Skeletal muscle cell (primary cell): ENCODE data around the gene SPTBN1.
"Not testable (repeated sequence)": the region's sequence is repeated elsewhere in the genome, so short reads cannot be mapped to it uniquely, and the experiment has no call there.

Experiments
- DNase-seq: peaks from one replicate; pipeline ENCODE4 v3.0.0-alpha.2; 2010; ENCODE audit warnings: low read depth
- H3K4me3 ChIP-seq: 2 replicates; pipeline ENCODE4 v1.5.1; 2011; ENCODE audit warnings: low read depth, mild to moderate bottlenecking, control low read depth, low read length, moderate library complexity

The SPTBN1 gene

DNA sequence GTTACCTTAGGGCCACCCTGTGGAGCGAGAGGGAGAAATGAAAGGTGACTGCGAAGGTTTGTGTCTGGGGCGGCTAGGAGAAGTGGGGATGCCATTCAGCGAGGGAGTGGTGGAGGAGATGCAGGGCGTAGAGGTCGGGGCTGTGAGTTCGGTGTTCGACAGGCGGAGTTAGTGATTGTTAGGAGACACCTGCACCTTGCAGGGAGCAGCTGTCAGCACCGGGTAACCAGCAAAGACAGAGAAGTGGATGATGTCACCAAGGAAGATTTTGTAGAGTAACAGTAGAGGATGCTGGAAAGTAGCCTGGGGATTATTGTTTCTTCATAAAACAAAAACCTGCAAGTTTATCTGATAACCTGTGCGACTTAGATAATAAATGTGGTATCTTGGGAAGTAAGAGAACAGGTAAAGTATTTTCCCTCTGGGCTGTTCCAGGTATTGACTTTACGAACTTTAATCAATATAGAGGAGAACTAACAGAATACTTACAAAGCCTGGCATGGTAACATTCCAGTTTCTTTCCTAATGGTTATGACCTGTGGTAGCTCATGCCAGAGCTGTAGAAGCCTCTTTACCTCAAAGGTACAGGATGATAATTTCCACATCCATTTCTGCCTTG is 63.8 kb downstream of the SPTBN1 start:
- H3K4me3 ChIP-seq = no peak overlapping the region
- DNase-seq = no peak

DNA sequence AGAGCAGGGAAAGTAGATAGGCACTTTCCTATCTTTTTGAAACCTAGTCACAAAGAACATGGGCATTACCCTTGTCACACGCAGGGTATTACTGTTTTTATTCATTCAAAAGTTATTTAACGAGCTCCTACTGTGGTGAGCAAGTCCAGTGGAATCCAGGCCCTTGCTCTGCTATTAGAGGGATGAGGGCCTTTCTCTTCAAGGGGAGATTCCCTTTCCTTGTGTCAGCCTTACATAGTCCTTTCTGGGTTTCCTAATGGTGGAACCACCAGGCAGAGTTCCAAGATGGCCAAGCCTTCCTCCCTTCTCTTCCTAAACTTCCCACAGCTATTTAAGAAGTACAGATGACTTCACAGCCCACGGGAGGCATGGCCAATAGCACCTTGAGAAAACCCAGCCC is 64.6 kb downstream of the SPTBN1 start:
- no peak overlapping the region for H3K4me3 ChIP-seq
- DNase-seq = peak; percentile 80

DNA sequence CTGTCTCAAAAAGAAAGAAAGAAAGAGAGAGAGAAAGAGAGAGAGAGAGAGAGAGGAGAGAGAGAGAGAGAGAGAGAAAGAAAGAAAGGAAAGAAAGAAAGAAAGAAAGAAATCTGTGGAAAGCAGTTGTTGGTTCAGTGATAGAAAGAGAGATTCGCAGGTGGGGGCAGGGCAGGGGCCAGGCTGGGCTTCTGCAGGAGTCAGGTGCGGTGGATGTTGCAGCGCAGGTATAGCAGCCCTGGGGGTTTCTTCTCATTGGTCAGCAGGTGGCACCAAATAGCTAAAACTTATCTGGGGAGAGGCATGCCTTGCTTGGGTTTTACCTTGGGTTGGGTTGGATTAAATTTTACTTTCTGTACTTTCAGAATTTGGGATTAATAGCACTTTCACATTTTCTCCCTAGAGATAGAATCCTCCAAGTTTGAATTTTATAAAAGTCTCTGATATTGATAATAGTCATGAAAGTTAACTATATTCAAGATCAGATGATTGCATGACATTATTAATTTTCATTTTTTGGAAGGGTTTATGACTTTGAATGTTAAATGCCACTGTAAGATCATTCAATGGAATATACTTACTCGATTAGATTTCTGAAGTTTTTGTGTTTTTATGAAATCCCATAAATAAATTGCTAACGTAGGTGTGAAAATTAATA is 66.6 kb downstream of the SPTBN1 start:
- no peak for DNase-seq
- no peak overlapping the region for H3K4me3 ChIP-seq

DNA sequence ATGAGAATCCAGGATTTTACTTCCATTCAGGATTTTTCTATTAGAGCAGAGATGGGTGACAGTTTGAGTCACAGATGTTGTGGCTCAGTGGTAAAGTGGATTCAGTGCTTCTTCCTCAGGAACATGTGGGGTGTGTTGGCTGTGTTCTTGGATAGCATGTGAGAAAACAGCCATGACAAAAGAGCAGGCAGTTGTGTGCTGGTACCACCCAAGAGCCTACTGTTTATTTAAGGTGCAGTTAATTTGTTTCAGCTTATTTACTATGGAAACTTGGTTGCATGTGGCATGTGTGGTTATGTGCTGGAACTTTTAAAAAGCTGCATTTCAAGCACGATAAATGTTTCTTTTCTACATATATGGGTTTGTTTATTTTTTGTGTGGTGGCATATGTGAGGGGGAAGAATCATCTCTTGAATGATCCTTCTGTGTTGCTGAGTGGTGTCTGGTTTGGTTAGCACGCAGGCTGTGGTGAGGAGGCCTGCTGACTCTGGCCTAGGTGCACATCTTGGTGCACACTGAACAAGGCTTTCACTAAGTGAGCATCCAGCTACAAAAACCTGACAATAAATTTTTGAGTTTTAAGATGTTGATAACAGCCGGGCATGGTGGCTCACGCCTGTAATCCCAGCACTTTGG is 67.3 kb downstream of the SPTBN1 start:
- no peak for DNase-seq
- no peak overlapping the region for H3K4me3 ChIP-seq

DNA sequence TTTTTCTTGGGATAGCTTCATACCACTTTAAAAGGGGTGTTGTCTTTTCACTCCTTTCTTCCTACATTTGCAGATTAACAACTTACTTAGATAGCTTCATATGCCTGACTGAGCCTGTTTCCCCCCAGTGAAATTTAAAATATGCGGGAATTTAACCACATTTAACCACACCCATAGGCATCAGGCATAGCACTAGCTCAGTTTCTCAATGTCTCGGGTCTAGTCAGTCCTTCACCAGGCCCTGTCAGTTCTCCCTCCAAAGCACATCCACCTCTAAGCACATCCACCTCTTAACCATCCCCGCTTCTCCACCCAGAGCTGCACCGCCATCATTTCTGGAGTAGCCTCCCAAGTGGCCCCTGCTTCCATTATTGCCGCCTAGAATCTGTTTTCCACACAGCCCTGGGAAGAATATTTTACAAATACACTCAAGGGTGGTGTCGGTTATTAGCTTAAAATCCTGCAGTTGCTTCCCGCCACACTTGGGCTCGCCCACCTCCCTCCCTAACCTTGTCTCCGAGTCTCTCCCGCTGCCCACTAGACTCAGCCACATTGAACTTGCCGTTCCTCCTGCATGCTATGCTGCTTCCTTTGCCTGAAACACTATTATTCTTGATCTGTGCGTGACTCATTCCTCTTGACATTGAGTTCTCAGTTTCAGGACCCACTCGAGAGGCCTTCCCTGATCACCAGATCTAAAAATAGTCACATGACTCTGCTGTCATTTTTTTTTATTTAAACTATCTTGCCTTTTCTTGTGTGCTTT is 68.3 kb downstream of the SPTBN1 start:
- no peak overlapping the region for H3K4me3 ChIP-seq
- DNase-seq = no peak

DNA sequence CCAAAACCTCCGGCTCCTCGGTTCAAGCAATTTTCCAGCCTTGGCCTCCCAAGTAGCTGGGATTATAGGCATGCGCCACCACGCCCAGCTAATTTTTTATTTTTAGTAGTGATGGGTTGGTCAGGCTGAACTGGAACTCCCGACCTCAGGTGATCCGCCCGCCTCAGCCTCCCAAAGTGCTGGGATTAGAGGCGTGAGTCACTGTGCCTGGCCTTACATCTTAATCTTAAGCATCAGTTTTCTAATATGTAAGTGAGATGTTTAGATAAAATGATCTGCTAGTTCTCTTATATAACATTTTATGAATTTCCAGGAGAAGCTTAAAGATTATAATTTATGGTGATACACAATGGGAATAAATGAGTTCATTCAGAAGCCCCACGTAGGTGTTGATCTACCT is 69.2 kb downstream of the SPTBN1 start:
- no peak overlapping the region for H3K4me3 ChIP-seq
- no peak for DNase-seq

DNA sequence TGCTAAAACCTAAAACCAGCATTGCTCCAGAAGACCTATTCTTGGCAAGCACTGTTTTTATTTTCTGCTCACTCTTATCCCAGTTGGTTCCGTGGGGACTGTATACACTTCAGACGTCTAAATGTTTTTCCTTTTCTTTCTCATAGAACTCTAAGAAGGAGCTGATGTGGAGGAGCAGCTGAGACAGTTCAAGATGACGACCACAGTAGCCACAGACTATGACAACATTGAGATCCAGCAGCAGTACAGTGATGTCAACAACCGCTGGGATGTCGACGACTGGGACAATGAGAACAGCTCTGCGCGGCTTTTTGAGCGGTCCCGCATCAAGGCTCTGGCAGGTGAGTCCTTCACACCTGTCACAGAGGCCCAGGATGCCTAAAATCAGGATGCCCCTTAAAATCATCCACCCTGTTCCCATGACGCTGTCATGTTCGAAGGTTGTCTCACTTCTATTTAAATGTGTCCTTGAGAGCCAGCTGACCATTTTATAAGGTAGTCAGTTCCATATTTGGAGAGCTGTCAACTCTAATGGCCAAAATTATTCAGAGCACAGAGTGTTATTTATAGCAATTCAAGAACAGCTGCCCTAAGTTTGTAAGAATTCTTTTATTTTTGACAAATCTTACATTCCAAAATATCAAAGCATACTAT is 70.2 kb downstream of the SPTBN1 start:
- H3K4me3 ChIP-seq = no peak overlapping the region
- no peak for DNase-seq

DNA sequence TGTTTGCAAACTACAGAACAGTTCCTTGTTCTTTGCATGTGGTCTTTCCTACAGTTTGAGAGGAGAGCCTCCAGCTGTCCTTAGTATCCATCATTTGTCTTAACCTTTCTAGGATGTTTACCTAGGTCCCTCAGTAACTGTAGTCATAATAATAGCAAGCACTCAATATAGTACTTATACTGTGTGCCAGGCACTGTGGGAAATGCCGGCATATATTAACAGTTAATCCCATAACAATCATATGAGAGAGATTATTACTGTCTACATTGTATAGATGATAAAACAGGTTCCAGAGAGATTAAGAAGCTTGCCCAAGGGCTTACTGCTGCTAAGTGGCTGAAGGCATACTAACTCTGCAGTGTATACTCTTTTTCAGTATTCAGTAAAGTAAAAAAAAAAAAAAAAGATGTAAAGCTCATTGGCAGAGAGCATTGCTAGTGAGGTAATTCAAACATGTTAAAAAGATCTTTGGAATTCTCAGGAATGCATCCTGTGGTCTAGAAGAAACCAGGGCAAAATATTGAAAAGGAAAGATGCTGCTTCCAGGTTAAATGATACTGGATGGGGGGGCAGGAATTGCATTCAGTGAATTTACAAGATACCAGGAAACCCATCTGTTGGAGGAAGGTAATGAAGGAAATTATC is 72.3 kb downstream of the SPTBN1 start:
- no peak for DNase-seq

DNA sequence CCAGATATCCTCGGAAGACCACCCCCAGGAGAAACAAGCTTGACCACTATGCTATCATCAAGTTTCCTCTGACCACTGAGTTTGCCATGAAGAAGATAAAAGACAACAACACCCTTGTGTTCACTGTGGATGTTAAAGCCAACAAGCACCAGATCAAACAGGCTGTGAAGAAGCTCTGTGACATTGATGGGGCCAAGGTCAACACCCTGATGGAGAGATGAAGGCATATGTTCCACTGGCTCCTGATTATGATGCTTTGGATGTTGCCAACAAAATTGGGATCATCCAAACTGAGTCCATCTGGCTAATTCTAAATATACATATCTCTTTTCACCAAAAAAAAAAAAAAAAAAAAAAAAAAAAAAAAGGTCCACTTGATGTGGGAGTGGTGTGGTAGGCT is 73.4 kb downstream of the SPTBN1 start:
- not testable (repeated sequence) for H3K4me3 ChIP-seq, DNase-seq

More for the DNA sequence above, 72.3 kb downstream of the SPTBN1 start:
- H3K4me3 ChIP-seq = no peak overlapping the region

DNA sequence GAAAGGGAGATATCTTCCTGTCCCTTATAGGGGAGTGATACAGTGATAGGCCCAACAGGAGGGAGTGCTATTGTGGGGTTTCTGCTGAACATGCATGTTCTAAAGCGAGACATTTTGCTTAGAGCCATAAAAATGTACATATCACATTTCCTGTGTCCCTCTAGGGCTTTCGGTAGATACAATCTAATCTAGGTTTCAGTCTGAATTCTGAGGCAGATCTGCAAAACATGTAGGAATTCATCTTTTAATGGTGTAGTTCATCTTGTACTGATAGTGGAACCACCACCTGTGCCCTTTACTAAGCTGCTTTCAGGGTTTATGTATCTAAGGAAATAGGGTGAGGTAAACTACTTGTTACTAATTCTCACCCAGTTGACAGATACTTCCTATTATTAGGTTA is 73.8 kb downstream of the SPTBN1 start:
- no peak for DNase-seq
- no peak overlapping the region for H3K4me3 ChIP-seq

DNA sequence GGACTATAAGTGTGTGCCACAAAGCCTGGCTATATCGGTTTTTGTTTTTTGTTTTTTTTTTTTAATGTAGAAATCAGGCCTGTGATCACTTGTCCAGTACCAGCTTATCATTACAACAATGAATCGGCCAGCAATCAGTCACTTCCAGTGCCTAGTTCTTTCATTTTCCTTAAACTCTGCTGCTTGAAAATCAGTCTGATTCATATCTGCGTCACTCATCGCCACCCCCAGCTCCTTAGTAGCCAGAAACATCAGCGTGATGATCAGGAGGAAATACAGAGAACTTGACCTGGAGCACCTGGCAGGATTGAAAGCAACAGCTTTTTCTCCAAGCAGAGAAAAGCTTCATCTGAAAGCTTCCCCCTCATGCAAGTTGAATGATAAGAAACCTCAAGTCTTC is 75.4 kb downstream of the SPTBN1 start:
- no peak overlapping the region for H3K4me3 ChIP-seq
- no peak for DNase-seq

DNA sequence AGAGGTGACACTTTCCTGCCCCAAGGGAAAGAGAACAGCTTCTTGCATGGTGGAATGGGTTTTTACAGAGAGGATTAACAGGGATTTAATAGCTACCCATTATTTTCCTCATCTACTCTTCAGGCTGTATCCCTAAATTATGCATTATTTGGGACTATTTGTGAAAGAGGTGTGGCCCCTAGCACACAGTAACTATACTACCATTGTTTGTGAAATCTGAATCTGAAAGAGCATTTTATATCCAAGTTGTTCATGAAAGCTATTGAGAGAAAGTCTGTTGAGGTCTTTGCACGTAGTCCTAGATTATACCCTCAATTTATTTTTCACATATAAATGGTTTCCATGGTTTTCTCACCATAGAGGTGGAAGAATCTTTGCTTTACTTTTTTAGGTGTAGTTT is 78.1 kb downstream of the SPTBN1 start:
- H3K4me3 ChIP-seq = no peak overlapping the region

DNA sequence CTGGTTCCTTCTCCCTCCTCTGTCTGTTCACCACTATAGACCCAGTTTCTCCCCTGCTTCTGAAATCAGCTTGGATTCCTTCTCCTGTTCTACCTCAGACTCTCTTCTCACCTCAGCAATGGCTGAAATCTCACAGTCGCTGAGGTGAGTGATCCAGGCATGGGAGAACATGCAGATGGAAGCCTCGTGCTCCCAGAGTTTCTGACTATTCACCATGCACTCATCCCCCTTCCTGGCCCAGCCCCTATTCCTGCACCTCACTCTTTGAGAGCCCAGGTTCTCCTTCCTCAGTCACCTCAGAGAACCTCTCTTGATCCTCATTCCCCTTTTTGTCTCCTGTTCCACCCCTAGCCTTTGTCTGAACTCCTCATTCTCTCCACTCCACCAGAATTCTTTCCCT is 78.5 kb downstream of the SPTBN1 start:
- H3K4me3 ChIP-seq = no peak overlapping the region
- DNase-seq = no peak

More for the DNA sequence above, 78.1 kb downstream of the SPTBN1 start:
- DNase-seq = no peak

DNA sequence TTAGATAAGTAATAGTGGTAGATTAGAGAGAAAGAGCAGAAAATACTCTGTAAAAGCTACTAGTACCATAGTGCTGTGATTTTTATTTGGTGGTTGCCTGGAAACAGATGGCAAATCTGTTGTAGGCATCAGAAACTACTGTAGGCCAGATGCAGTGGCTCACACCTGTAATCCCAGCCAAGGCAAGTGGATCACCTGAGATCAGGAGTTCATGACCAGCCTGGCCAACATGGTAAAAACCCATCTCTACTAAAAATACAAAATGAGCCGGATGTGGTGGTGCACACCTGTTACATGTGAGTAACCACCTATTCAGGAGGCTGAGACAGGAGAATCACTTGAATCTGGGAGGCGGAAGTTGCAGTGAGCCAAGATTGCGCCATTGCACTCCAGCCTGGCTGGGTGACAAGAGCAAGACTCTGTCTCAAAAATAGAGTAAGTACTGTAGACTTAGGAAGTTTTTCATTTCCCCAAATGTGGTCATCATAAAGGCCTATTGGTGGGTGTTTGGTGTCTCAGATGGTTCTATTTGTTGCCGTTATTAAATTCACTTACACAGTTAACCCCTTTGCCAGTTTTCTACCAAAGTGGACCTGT is 79.6 kb downstream of the SPTBN1 start:
- H3K4me3 ChIP-seq = no peak overlapping the region
- DNase-seq = no peak

DNA sequence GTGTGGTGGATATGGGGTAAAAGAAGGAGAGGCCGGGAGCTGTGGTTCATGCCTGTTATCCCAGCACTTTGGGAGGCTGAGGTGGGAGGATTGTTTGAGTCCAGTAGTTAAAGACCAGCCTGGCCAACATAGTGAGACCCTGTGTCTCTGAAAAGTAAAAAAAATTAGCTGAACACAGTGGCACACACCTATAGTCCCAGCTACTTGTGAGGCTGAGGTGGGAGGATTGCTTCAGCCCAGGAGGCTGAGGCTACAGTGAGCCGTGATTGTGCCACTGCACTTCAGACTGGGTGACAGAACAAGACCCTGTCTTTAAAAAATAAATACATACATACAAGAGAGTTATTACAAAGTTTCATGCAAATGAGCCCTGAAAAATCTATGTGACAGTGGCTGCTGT is 80.6 kb downstream of the SPTBN1 start:
- no peak overlapping the region for H3K4me3 ChIP-seq
- no peak for DNase-seq

DNA sequence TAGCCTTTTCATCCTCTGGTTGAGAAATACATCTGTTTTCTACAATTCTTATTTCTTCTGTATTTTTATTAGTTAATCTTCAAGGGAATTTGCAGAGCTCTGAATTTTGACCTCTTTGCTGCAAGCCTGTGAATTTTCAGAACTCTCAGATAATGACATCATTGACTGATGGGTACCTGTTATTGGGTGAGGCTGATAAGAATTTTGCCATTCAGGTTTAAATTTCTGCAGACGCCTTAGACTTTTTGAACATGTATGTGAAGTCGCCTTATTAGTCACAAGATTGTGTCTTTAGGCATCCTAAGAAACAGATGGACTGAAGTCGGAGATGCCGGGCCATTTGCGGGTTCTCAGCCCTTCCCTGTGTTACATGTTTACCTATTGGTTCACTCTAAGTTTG is 82.4 kb downstream of the SPTBN1 start:
- no peak overlapping the region for H3K4me3 ChIP-seq
- no peak for DNase-seq

DNA sequence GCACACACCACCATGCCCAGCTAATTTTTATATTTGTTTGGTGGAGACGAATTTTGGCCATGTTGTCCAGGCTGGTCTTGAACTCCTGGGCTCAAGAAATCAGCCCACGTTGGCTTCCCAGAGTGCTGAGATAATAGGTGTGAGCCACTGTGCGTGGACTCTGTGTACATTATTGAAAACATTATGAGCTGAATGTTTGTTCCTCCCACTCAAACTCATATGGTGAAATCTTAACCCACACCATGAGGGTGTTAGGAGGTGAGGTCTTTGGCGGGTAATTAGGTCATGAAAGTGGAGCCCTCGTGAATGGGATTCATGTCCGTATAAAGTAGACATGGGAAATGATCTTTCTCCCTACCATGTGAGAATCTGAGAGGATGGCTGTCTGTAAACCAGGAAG is 83.6 kb downstream of the SPTBN1 start:
- DNase-seq = no peak
- no peak overlapping the region for H3K4me3 ChIP-seq

DNA sequence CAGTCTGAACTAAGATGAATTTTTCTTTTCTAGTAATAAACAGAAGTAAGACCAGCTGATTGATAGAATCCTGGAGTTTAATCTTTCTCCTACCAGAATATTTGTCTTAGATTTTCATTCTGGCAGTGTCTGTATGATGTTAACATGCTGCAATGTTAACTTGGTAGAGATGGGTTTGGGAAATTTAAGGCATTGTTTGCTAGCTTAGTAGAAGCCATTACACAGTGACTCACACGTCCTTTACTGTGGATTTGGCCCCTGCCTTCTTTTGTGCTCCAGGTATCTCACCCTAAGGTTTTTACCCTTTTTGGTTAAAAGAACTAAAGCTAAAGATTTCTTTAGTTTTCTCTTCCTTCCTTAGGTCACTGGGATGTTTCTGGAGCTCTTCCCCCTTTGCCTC is 84.1 kb downstream of the SPTBN1 start:
- H3K4me3 ChIP-seq = no peak overlapping the region
- DNase-seq = no peak

DNA sequence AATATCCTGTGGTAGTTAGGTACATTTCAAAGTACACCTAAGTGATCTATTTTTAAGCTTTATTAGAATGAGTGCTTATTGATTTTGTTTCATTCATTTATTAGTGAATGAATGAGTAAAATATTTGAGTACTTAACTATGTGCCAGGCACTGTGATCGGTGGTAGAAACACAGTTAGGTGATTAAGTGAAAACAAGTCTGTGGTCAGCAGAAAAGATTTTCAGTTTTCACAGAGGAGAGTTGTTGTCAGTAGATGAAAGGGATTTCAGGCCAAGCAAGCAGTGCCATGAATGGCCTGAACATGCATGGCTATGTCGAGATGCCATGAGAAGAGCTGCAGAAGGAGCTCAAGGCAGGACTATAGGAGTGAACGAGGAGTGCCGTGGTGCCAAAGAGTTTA is 85.9 kb downstream of the SPTBN1 start:
- no peak for DNase-seq
- H3K4me3 ChIP-seq = no peak overlapping the region
